Dermis blood vessel endothelial cell (primary cell): Measurements from ENCODE around the gene GPS2. TPM values are rescaled to one million over a fixed set of nuclear protein-coding genes. Genes with fewer than 3 reads are reported as not detected.
"Not testable (repeated sequence)": the region's sequence is repeated elsewhere in the genome, so short reads cannot be mapped to it uniquely, and the experiment has no call there.

Experiments used
- DNase-seq: peaks from one replicate; pipeline ENCODE4 v3.0.0; 2010
- total RNA-seq: library from RNA; depleted of rRNA; stranded (reverse); fragments of >200 nt; gene quantifications from 2 replicates; pipeline ENCODE4 v1.2.3, GENCODE V29; 2014

GPS2 gene
- total RNA-seq, 1 donor from 2014 or later: 45.6 TPM

DNA sequence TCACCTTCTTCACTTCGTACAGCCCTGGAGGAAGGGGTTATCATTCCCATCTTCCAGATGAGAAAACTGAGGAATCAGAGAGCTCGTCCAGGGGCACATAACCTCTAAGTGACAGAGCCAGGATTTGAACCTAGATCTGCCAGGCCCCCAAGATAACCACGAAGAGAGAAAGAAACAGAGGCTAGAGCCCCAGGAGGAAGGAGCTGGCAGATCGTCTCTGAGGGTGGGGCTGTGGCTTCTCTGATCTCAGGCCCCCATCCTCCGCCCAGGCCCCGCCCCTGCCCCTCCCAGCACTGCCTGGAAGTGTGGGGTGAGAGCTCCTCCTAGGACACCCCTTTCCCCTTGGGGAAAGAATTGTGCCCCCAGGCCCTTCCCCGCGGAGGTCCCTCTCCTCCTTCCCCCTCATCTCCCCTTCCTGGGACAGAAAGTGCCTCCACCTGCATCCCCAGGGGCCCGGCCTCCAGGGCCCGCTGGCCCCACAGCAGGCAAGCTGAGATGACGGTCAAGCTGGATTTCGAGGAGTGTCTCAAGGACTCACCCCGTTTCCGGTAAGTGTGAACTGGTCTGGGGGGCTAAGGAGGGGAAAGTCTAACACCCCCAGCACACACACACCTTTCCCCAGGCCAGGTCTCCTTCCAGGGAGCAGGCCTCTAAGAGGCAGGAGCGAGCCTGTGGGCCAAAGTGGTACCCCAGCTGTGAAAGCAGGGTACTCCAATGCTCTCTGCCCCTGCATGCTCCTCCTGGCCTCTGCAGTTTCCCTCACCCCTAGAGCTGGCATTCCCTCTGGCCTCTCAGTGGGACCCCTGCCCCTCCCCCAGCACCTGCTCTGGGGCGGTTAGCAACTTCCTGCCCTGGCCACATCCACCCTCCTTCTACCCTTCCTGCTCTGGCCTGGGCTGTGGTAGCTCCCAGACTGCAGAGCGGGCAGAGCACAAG lies 21.3 kb upstream of the GPS2 start, which contains the start of gene ACAP1:
Gene ACAP1 (plus strand): TSS at position 290 of the 936 bp plus-strand sequence. CDS start 206 bp downstream, at position 496.
- DNase-seq: no peak

DNA sequence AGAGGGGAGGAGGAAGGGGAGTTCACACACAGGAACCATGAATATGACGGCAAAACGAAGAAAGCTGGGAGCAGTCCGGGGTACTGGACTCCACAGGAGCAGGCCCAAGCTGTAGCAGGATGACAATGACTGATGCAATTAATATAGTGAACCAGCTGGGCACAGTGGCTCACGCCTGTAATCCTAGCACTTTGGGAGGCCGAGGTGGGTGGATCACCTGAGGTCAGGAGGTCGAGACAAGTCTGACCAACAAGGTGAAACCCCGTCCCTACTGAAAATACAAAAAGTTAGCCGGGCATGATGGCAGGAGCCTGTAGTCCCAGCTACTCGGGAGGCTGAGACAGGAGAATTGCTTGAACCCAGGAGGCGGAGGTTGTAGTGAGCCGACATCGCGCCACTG lies 20.6 kb upstream of the GPS2 start:
- DNase-seq: not testable (repeated sequence)

DNA sequence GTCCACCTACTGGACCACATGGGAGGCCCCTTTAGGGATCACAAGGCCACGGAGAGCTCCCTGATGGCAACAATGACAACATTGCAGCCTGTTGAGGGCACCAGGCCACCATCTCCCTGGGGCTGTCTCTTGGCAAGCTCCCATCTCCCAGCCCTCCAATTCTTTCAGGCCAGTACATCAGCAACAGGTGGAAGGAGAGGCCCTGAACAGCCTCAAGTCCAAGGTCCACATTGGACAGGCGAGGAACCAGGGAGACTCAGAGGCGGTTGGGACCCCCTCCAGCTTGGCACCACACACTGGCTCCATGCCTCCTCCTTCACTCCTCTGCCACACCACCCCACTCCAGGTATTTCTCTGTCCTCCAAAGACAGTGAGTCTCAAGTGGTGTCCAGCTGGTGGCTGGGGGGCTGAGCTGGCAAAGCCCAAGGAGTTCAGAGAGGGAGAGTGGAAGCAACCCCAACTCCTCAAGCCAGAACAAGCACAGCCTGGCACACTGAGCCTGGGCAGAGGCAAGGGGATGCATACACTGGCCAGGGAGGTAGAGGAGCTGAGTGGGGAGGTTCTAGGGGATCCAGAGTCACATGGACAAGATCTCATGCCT lies 19.9 kb upstream of the GPS2 start:
- DNase-seq: no peak

DNA sequence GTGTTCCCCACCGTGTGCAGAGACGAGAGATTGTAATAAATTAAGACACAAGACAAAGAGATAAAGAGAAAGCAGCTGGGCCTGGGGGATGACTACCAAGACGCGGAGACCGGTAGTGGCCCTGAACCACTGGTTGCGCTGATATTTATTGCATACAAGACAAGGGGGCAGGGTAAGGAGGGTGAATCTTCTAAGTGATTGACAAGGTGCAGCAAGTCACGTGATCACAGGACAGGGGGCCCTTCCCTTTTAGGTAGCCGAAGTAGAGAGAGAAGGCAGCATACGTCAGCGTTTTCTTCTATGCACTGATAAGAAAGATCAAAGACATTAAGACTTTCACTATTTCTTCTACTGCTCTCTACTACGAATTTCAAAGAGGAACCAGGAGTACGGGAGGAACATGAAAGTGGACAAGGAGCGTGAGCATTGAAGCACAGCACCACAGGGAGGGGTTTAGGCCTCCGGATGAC lies 17.5 kb upstream of the GPS2 start:
- not testable (repeated sequence) for DNase-seq

DNA sequence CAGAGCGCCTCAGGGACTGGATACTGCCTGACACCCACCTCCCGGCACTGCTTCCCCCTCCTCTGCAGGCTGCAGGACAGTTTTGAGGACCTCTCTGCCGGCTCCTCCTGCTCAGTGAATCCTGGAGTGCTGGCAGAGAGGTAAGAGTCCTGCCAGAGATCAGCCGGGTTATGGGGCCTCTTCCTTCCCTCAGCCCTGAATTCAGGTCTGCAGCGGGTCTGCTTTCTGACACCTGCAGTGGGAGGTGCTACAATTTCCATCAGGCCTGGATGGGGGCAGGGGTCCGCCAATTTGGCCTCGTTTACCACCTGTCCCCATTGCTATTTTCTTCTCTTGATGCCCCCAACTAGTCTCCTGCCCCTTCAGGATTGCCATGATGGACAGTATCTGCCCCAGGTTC lies 17.0 kb upstream of the GPS2 start:
- DNase-seq: no peak

DNA sequence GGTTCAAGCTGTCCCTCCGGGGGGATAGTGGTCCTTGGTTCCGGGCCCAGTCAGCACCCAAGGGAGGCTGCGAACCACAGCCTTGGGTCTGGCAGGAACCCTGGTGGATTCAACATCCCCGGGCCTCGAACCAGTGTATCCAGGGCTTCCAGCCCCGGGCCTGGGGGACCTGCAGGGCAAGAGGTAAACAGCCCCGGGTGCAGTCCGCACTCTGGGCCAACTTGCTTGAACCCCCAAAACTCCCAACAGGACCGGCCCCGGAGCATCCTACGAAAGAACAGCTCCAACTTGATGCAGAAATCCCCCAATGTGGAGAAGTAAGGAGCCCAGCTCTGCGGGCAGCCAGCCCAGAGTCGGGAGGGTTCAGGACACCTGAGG lies 15.5 kb upstream of the GPS2 start:
- no peak for DNase-seq

DNA sequence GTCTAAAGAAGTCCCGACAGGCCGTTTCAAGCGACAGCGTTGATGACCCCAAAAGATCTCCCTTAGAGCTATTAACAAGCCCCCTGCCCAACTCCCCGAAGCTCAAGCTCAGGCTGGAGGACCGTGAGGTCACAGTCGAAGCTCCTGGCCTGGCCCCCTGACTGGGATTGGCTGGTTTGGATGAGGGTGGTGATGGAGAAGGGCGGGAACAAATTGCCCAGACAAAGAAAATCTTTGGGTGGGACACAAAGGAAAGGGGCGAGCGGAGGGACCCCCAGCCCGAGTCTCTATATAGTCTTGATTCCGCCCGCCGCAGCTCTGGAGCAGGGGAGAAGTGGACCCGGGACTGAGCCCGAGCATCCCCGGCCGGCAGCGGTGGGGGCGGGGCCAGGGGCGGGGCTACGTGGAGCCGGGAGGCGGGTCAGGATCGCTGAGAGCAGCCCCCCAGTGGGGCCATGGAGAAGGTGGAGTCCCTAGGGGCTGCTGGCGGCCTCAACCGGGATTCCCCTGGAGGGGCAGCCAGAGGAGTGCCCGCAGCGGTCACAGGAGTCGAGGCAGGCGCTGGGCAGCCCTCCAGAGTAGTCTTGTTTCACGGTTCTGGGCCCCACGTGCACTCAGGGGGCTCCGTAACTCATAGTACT lies 15.0 kb upstream of the GPS2 start:
- peak; percentile 87 for DNase-seq

DNA sequence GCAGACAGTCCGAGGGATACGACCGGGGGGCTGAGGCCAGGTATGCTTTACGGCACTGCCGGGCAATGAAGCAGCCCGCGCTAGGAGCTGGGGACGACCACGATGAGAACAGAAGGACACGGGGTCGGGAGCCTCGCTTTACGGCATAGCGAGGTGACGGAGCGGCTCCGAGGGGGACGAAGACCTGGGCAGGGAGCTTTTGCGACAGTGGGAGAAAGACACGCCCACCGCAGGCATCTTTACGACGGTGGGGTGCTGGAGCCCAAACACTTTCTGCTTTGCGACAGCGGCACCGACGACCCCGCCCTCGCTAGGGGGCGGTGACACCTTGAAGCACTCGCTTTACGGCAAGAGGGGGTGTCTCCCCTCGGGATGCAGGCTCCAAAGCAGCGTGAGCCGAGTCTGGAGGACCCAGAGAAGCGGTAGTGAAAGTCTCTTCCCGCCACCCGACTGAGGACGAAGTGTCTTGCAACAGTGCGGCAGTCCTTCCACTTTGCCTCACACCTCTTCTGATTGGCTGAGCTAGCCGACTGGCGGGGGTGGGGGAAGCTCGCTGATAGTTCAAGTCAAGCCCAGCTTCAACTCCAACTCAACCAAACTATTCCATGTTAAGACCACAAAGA lies 14.3 kb upstream of the GPS2 start:
- peak; percentile 99 for DNase-seq

DNA sequence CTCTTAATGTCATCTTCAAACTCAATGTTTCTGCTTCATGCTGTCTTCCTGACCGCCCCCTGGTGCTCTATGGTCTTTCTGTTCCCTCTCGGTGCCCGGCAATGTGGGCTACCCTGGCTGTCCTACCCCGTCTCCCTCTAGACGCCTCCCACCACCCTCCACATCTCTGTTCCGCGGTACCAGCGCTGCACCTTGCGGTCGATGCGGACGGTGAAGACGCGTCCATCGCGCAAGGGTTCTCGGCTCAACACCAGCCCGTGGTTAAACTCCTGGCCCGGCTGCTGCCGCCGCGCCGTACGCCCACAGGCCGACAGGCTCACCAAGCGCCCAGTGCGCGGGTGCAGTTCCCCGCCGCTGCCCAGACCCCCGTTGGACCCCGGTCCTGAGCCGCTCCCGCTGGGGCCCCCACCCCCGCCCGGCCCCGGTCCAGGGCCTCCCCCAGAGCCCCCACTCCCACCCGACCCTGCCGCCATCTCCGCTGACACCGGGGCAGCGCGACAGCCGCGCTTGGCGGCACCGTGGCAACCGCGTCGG lies 13.7 kb upstream of the GPS2 start, which contains the start of gene NEURL4:
Gene NEURL4 (minus strand): TSS at position 496 of the 534 bp plus-strand sequence. CDS start 23 bp downstream, at position 473.
- peak; percentile 57 for DNase-seq

DNA sequence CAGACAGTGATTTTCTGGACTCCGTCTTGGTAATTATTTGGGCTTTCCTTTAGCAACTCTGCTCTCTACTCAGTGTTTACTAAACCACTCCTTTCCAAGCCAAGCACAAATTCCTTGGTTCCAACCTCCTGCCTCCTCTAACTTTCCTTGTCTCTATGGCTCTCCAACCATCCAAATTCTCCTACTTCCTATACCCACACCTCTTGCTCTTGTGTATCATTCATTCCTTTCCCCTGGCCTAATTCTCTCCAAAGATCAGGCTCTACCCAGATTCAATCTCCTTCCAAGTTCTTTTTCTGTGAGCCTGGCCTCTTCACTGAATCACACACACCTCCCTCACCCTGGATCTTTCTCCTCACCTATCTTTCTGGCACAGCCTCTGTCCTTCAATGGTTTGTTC lies 12.8 kb upstream of the GPS2 start:
- DNase-seq: no peak

DNA sequence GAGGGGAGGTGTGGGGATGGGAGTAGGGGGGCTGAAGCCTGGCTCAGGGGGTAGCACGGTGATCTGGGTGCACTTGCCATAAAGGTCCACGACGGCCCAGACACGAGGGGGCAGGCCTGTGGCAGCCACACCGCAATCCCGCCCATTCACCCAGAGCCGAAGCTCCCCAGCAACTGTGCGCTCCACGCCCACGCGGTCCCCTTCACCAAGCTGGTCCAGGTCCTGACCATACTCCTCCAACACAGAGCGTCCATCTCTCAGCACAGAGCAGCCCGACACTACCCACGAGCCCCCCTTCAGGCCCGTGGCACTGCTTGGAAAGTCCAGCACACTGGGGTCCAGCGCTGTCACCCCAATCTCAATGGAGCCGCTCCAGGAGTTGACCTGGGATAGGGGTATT lies 12.3 kb upstream of the GPS2 start:
- no peak for DNase-seq

DNA sequence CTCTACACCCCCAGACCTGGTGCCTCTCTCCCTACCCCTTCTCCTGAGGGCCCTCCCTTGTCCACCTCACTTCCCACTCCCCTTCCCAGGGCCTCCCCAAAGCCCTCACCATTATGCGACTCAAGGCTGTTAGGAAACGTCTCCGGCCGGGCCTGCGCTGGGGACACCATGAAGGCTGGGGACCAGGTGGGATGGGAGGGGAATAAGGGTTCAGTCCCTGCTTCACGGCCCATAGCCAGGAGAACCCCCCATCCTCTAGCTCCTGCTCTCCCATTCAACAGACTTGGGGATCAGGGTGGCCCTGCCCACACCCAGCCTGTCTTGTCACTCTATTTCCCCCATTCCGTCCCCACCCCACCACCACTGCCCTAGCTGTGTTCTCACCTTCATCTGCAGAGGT lies 11.9 kb upstream of the GPS2 start:
- DNase-seq: no peak

DNA sequence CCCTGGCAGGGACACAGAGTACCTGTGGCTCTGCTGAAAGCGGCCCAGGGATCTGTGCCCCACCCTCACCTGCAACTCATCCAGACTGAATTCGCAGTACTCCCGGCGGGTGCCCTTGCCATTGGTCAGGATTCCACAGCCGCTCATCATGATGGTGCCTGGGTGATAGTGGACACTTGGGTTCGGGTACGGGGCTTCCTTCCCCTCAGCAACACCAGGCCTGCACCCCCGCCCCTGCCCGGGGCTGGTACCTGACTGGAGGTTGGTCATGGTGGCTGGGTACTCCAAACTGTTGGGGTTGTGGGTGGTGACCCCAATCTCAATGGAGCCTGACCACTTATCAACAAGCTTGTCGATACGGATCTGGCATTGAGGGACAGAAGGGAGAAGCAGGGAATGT lies 11.0 kb upstream of the GPS2 start:
- no peak for DNase-seq

DNA sequence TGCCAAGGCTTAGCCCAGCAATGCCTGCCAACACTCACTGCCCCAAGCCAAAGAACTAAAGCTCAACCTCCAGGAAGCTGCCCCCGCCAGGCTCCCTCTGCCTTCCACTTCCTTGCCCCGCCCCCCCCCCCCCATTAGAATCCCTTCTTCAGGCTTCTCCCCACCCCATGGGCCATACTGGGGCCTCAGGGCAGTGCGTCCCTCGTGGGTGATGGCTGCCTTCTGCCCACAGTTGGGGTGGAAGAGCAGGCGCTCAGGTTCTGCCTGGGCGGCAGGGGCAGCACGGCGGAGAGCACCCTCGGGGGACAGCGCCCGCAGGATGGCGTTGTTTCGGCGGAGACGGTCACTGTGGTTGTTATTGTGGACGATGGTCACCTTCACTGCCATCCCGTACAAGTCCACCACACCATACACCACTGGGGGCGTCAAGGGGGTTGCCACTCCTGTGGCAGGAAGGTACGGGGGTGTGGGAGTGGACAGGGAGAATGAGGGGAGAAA lies 9.9 kb upstream of the GPS2 start:
- DNase-seq: no peak

DNA sequence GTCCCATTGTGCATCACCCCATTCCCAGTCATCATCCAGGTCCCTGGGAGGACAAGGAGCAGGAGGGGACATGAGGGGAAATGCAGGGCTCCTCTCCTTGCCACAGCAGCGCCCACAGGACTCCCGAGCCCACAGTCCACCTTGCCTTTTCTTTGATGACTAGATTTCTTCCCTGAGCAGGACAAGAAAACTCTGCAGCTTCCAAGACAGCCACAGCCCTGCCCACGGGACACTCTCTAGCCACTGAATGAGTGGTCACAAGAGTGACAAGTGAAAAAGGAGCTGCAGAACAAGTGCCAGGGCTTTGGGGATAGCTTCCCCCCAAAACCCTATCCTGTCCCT lies 9.2 kb upstream of the GPS2 start:
- DNase-seq: no peak

DNA sequence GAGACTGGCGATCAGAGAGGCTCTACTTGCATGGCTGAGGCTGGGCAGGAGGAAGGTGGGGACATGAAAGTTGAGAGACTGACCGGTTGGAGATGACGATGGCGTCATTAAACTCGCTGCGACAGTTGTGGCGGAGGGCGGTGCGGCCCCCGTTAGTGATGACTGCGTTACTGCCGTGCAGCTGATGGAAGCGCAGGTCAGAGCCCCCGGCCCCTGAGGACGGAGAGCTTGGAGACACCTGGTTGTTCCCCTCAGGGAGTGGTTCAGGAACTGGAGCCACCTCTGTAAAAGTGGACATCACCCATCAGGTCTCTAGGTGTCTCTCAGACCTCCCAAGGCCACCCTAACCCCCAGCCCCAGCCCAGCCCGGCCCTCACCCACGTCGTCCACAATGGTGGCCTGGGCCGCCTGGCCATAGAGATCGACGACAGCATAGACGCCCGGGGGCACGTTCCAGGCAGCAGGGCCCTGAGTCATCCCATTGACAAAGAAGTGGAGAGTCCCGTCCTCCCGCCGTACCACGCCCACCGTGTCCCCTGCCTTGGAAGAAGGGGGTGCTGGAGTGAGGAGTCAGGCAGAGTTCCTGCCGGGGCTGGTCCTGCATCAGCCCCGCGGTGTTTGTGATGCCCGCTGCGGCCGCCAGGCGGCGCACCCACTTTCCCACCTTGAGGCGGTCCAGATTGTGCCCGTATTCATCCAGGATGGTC lies 8.7 kb upstream of the GPS2 start:
- peak; percentile 69 for DNase-seq

DNA sequence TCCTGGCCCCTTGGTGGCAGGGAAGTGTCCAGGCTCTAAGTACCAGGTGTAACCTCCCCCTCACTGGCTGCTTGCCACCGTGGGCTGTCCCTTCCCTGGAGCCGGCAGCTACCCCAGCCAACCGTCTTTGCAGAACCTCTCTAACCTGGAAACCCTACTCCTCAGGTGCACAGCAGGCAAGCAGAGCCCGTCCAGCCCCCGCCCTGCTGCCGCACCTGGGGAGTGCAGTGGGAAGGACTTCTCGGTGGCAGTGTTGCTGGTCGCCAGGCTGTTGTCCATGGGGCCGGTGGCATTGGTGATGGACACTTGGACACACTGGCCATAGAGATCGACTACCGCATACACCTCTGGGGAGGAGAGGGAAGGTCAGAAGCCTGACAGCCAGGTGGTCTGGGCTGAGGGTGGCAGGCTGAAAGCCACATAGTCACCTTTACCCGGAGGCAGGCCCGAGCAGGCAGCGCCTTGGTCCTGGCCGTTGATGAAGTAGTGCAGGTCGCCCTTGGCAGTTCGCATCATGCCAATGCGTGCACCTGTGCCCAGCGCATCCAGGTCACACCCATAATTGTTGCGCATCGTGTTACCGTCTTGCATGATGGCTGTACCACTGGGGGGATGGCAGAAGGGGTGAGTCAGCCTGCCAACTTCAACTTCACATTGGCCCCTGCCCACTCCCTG lies 7.5 kb upstream of the GPS2 start:
- DNase-seq: no peak

DNA sequence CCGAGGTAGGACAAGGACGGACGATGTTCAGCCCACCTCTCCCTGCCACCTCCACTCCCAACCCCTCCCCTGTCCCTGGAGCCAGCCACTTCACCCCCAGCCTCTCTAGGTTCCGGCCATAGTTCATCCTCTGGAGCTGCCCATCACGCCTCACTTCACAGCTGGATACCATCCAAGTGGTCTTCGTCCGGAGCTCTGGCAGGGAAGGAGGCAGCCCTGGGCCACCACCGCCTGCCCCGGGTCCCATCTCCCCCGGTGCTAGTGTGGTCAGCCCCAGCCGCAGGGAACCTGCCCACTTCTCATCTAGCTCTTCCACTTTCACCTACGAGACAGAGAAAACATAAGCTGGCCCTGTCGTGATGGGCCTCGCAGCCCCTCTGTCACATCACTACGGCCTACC lies 6.3 kb upstream of the GPS2 start:
- no peak for DNase-seq

DNA sequence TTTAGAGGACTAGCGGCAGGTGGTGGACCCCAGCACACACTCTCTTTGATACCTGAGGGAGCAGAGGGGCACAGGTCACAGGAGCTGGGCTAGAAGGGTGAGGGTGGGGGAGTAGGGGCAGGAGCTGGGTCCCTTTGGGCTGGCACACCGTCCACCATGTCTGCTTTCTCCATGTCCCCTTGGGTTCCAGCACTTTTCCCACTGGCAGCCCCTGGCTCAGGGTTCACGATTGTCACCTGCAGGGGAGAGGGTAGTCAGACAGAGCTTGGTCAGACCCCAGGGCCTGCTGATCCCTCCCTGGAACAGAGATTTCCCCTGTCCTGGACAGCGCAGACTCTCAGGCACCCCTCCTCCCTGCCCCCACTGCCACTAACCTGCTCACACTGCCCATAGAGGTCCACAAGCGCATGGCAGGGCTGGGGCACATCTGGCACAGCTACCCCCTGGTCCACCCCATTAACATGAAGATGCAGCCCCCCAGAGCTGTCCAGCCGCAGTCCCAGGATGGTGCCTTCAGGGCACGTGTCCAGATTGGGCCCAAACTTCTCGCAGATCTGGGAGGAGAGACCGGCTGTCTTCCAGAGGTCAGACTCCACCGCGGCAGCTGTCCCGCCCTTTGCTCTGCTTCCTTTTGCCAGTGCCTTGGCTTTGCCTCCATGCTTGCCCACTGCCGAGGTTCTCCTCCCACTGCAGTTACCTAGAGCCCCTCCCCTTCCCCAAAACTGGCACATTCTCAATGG lies 3.1 kb upstream of the GPS2 start:
- no peak for DNase-seq

DNA sequence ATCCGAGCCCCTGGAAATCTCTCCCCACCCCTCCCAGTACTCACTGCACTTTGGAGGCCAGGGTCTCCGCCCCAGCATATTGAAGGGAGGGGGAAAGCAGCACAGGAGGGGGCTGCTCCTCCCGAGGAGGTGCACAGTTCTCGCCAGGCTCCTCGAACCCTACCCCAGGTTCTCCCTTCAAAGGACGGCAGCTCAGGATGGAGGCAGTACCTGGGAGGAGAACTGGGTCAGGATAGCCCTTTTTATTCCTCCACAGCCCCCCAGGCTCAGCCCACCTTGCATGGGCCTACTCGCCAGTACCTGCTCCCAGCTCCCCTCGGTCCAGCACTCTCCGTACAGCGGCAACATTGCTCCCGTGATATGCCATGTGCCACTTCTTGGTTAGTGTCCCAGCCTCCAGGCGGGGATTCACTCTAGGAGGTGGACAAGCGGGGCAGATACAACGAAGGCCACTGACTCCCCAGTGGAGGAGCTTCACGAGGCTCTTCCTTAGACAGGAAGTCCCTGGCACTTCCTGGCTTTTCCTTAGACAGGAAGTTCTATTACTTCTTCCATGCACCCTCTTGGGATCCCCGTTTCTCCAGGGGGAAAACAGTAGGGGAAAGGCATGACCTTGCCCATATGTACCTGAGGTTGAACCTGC lies 2.1 kb upstream of the GPS2 start:
- no peak for DNase-seq
